HCT116 (cell line): ENCODE results near the gene ACTL10.

Experiments used
- ATF3 ChIP-seq: IDR thresholded peaks from 2 replicates; pipeline ENCODE4 v1.6.1; 2012
- CBX3 ChIP-seq: IDR thresholded peaks from 2 replicates; pipeline ENCODE4 v1.6.1; 2012; ENCODE audit warnings: low read depth
- CTCF ChIP-seq, 3 experiments: fragments of 200-600 bp in 1 of 3; sonication (generic) in 1 of 3; IDR thresholded peaks in 2 of 3; conservative IDR thresholded peaks in 1 of 3; 2 replicates each; pipeline ENCODE4 v1.5.1; 2012 to 2017; ENCODE audit warnings: low read depth in 2 of 3, low read length in 2 of 3, antibody characterized with exemption in 1 of 3, borderline replicate concordance in 1 of 3, control low read depth in 1 of 3, mild to moderate bottlenecking in 1 of 3, mixed read lengths in 1 of 3, mixed run types in 1 of 3, moderate library complexity in 1 of 3; ENCODE audit not compliant: insufficient read depth in 1 of 3
- ELF1 ChIP-seq: IDR thresholded peaks from 2 replicates; pipeline ENCODE4 v1.6.1; 2012; ENCODE audit warnings: low read depth, borderline replicate concordance
- EZH2 ChIP-seq: fragments of 200-600 bp; sonication (generic); IDR thresholded peaks from 2 replicates; pipeline ENCODE4 v1.6.1; 2017; ENCODE audit warnings: antibody characterized with exemption, mixed run types
- EZH2phosphoT487 ChIP-seq: fragments of 200-600 bp; IDR thresholded peaks from 2 replicates; pipeline ENCODE4 v1.6.1; 2018; ENCODE audit warnings: antibody characterized with exemption, borderline replicate concordance
- MAX ChIP-seq: IDR thresholded peaks from 2 replicates; pipeline ENCODE4 v1.6.1; 2012
- POLR2A ChIP-seq: IDR thresholded peaks from 2 replicates; pipeline ENCODE4 v1.7.0; 2011; ENCODE audit warnings: borderline replicate concordance; ENCODE audit not compliant: insufficient read depth, insufficient read length; ENCODE audit errors: extremely low read depth
- POLR2AphosphoS5 ChIP-seq: IDR thresholded peaks from 2 replicates; pipeline ENCODE4 v1.6.1; 2011; ENCODE audit warnings: mild to moderate bottlenecking, low read depth, low read length, moderate library complexity
- SIN3A ChIP-seq: IDR thresholded peaks from 2 replicates; pipeline ENCODE4 v1.6.1; 2012; ENCODE audit warnings: low read depth
- SRF ChIP-seq: IDR thresholded peaks from 2 replicates; pipeline ENCODE4 v1.6.1; 2012; ENCODE audit warnings: low read depth
- TCF7L2 ChIP-seq: IDR thresholded peaks from 2 replicates; pipeline ENCODE4 v1.7.0; 2011; ENCODE audit warnings: borderline replicate concordance, inconsistent platforms; ENCODE audit not compliant: insufficient read depth, insufficient read length; ENCODE audit errors: extremely low read depth
- ZBTB33 ChIP-seq: IDR thresholded peaks from 2 replicates; pipeline ENCODE4 v1.6.1; 2011; ENCODE audit warnings: mild to moderate bottlenecking, low read length, moderate library complexity; ENCODE audit not compliant: insufficient replicate concordance; ENCODE audit errors: extremely low read depth
- ZNF274 ChIP-seq: fragments of 200-500 bp; sonication (Bioruptor generic); IDR thresholded peaks from 2 replicates; pipeline ENCODE4 v1.6.1; 2014; ENCODE audit warnings: mild to moderate bottlenecking, low read depth, low read length, inconsistent platforms

GRCh38 chr20:33662172-33662571 lies 4.6 kb upstream of the ACTL10 start, which contains the start of gene C20orf144:
- no peak for TF ChIP-seq POLR2A
- no peak for TF ChIP-seq EZH2phosphoT487
- TF ChIP-seq POLR2AphosphoS5, result no peak
- no peak for TF ChIP-seq CTCF (IDR thresholded peaks at IDR 0.05 in 2 of 3, conservative IDR thresholded peaks at IDR 0.05 in 1 of 3; ENCODE audit: borderline replicate concordance in 1 of 3, insufficient read depth in 1 of 3, low read depth in 2 of 3, low read length in 2 of 3)
- TF ChIP-seq TCF7L2, result no peak
- TF ChIP-seq ATF3, result no peak
- TF ChIP-seq ZBTB33, result no peak
- no peak for TF ChIP-seq EZH2
- no peak for TF ChIP-seq SIN3A
- TF ChIP-seq ELF1, result no peak
- no peak for TF ChIP-seq SRF
- TF ChIP-seq ZNF274, result no peak
- no peak for TF ChIP-seq CBX3
- TF ChIP-seq MAX, result no peak
